H1 (cell line): Measurements from ENCODE around the gene DMXL1. TPM values are rescaled to one million over a fixed set of nuclear protein-coding genes. Genes with fewer than 3 reads are reported as not detected.

Source experiments
- CTCF ChIA-PET: fragments of 300-600 bp; sonication (Branson Sonifier 250); formaldehyde crosslinking; loops from one replicate; lab custom pipeline; 2021; ENCODE audit not compliant: partially characterized antibody; lab: Charles Lee
- POLR2A ChIA-PET: fragments of 300-600 bp; sonication (Branson Sonifier 250); formaldehyde crosslinking; loops from one replicate; lab custom pipeline; 2021; ENCODE audit warnings: inconsistent platforms; ENCODE audit not compliant: partially characterized antibody; lab: Charles Lee
- DNase-seq, 2 experiments: peaks; one replicate each; pipeline versions ENCODE4 v3.0.0 to v3.0.0-alpha.2; 2010 to 2022; ENCODE audit warnings: low spot score in 2 of 2, low read depth in 1 of 2, mixed read lengths in 1 of 2
- FAIRE-seq: peaks from 2 replicates; lab custom pipeline; 2011; peaks lifted over from hg19 to GRCh38; lab: Jason Lieb, UNC
- H2AFZ ChIP-seq: 2 replicates; pipeline ENCODE4 v1.8.1; 2012; ENCODE audit warnings: low read length, inconsistent platforms
- H2AK5ac ChIP-seq: 2 replicates; pipeline ENCODE4 v1.6.1; 2013; ENCODE audit warnings: low read depth, low read length
- H2BK120ac ChIP-seq: replicated peaks from 2 replicates; pipeline ENCODE3; 2013; ENCODE audit warnings: low read depth, low read length, inconsistent platforms
- H2BK12ac ChIP-seq: 2 replicates; pipeline ENCODE4 v1.6.1; 2013; ENCODE audit warnings: low read depth, low read length
- H2BK15ac ChIP-seq: 2 replicates; pipeline ENCODE4 v1.6.1; 2013; ENCODE audit warnings: low read length
- H2BK20ac ChIP-seq: 2 replicates; pipeline ENCODE4 v1.6.1; 2013; ENCODE audit warnings: low read length
- H2BK5ac ChIP-seq: 2 replicates; pipeline ENCODE4 v1.6.1; 2013; ENCODE audit warnings: low read depth, low read length
- H3K14ac ChIP-seq: 2 replicates; pipeline ENCODE4 v1.6.1; 2013; ENCODE audit warnings: inconsistent platforms; ENCODE audit not compliant: insufficient read length
- H3K18ac ChIP-seq: 2 replicates; pipeline ENCODE4 v1.6.1; 2013; ENCODE audit warnings: low read length; ENCODE audit errors: extremely low read depth
- H3K23ac ChIP-seq: 2 replicates; pipeline ENCODE4 v1.6.1; 2013; ENCODE audit warnings: inconsistent platforms; ENCODE audit not compliant: insufficient read length
- H3K23me2 ChIP-seq: 2 replicates; pipeline ENCODE4 v1.6.1; 2013; ENCODE audit warnings: low read depth, low read length
- H3K27ac ChIP-seq: 2 replicates; pipeline ENCODE4 v1.6.1; 2011; ENCODE audit warnings: low read depth, low read length, inconsistent platforms
- H3K27me3 ChIP-seq, 4 experiments: replicated peaks in 1 of 4; 1 replicate in 1 of 4; 2 replicates in 3 of 4; pipeline versions ENCODE4 v1.6.1 to v1.8.1; 2011 to 2013; ENCODE audit warnings: low read length in 3 of 4, mild to moderate bottlenecking in 3 of 4, inconsistent platforms in 2 of 4, mixed read lengths in 2 of 4, moderate library complexity in 1 of 4; ENCODE audit not compliant: control insufficient read depth in 3 of 4, insufficient read depth in 3 of 4; ENCODE audit errors: extremely low read depth in 1 of 4
- H3K36me3 ChIP-seq, 4 experiments: 2 replicates each; pipeline versions ENCODE4 v1.6.1 to v1.8.1; 2011 to 2013; ENCODE audit warnings: mild to moderate bottlenecking in 4 of 4, low read length in 3 of 4, moderate library complexity in 2 of 4, control low read depth in 1 of 4, inconsistent platforms in 1 of 4; ENCODE audit not compliant: insufficient read depth in 4 of 4, control insufficient read depth in 2 of 4
- H3K4ac ChIP-seq: replicated peaks from 2 replicates; pipeline ENCODE3; 2013; ENCODE audit warnings: low read length, low read depth, mixed read lengths, inconsistent platforms; ENCODE audit not compliant: insufficient read length
- H3K4me1 ChIP-seq, 4 experiments: replicated peaks in 1 of 4; 1 replicate in 1 of 4; 2 replicates in 3 of 4; pipeline versions ENCODE4 v1.6.1 to v1.8.1; 2011 to 2013; ENCODE audit warnings: low read length in 3 of 4, inconsistent platforms in 2 of 4, mixed read lengths in 1 of 4; ENCODE audit not compliant: insufficient read depth in 4 of 4, control insufficient read depth in 3 of 4
- H3K4me2 ChIP-seq, 2 experiments: 2 replicates each; pipeline versions ENCODE4 v1.6.1 to v1.8.1; 2011 to 2013; ENCODE audit warnings: low read depth in 2 of 2, low read length in 2 of 2, control low read depth in 1 of 2, inconsistent platforms in 1 of 2, mild to moderate bottlenecking in 1 of 2; ENCODE audit not compliant: insufficient read depth in 1 of 2
- H3K4me3 ChIP-seq, 4 experiments: fragments of 200-600, 300-600 bp in 1 of 4; sonication (generic), shearing (Covaris generic), sonication (Bioruptor Twin) in 1 of 4; 2 replicates each; pipeline versions ENCODE4 v1.5.1 to v1.8.1; 2011 to 2016; ENCODE audit warnings: low read length in 4 of 4, low read depth in 3 of 4, control low read depth in 2 of 4, inconsistent platforms in 2 of 4, mild to moderate bottlenecking in 2 of 4, mixed read lengths in 1 of 4, moderate library complexity in 1 of 4; ENCODE audit not compliant: insufficient read depth in 2 of 4; ENCODE audit errors: extremely low read depth in 1 of 4
- H3K56ac ChIP-seq: replicated peaks from 2 replicates; pipeline ENCODE3; 2013; ENCODE audit warnings: low read depth, mild to moderate bottlenecking, mixed read lengths, low read length, inconsistent platforms; ENCODE audit not compliant: insufficient read length
- H3K79me1 ChIP-seq: 2 replicates; pipeline ENCODE4 v1.6.1; 2013; ENCODE audit warnings: low read depth, low read length, control low read depth
- H3K79me2 ChIP-seq, 2 experiments: 2 replicates each; pipeline versions ENCODE4 v1.6.1 to v1.8.1; 2012 to 2013; ENCODE audit warnings: low read length in 2 of 2, mild to moderate bottlenecking in 2 of 2, inconsistent platforms in 1 of 2; ENCODE audit not compliant: insufficient read depth in 2 of 2, control insufficient read depth in 1 of 2
- H3K9ac ChIP-seq, 4 experiments: replicated peaks in 1 of 4; 1 replicate in 1 of 4; 2 replicates in 3 of 4; pipeline versions ENCODE4 v1.6.1 to v1.8.1; 2011 to 2013; ENCODE audit warnings: low read depth in 3 of 4, low read length in 3 of 4, control low read depth in 2 of 4, mild to moderate bottlenecking in 2 of 4, moderate library complexity in 2 of 4, inconsistent platforms in 1 of 4; ENCODE audit errors: extremely low read depth in 1 of 4
- H3K9me3 ChIP-seq, 2 experiments: 2 replicates each; pipeline versions ENCODE4 v1.6.1 to v1.8.1; 2012 to 2013; ENCODE audit warnings: mild to moderate bottlenecking in 2 of 2, moderate library complexity in 2 of 2, control low read depth in 1 of 2, inconsistent platforms in 1 of 2, low read depth in 1 of 2, low read length in 1 of 2, mixed read lengths in 1 of 2; ENCODE audit not compliant: insufficient read depth in 2 of 2
- H4K20me1 ChIP-seq, 2 experiments: replicated peaks in 1 of 2; 2 replicates each; pipeline versions ENCODE3 to v1.8.1; 2011 to 2013; ENCODE audit warnings: inconsistent platforms in 2 of 2, low read length in 2 of 2, mild to moderate bottlenecking in 1 of 2; ENCODE audit not compliant: insufficient read depth in 2 of 2, control insufficient read depth in 1 of 2
- H4K5ac ChIP-seq: 2 replicates; pipeline ENCODE4 v1.6.1; 2013; ENCODE audit warnings: low read length, low read depth, mixed read lengths, inconsistent platforms; ENCODE audit not compliant: insufficient read length
- H4K8ac ChIP-seq: 2 replicates; pipeline ENCODE4 v1.8.0; 2013; ENCODE audit warnings: mild to moderate bottlenecking, moderate library complexity, low read length, inconsistent platforms; ENCODE audit not compliant: insufficient read depth; ENCODE audit errors: extremely low read depth
- H4K91ac ChIP-seq: replicated peaks from 2 replicates; pipeline ENCODE3; 2013; ENCODE audit warnings: low read length, mixed read lengths, inconsistent platforms; ENCODE audit not compliant: insufficient read length
- CEBPB ChIP-seq: IDR thresholded peaks from 2 replicates; pipeline ENCODE4 v1.6.1; 2012; ENCODE audit warnings: low read depth, low read length
- CTBP2 ChIP-seq: IDR thresholded peaks from 2 replicates; pipeline ENCODE4 v1.7.0; 2011; ENCODE audit warnings: borderline replicate concordance, mild to moderate bottlenecking, moderate library complexity, mixed read lengths, low read length; ENCODE audit not compliant: insufficient read depth, insufficient read length
- EP300 ChIP-seq, 2 experiments: IDR thresholded peaks; 1 replicate in 1 of 2; 2 replicates in 1 of 2; pipeline ENCODE4 v1.6.1; 2011 to 2012; ENCODE audit warnings: low read depth in 2 of 2, low read length in 2 of 2, mild to moderate bottlenecking in 2 of 2, borderline replicate concordance in 1 of 2, inconsistent platforms in 1 of 2, moderate library complexity in 1 of 2
- EZH2 ChIP-seq: fragments of 200-600 bp; sonication (generic); IDR thresholded peaks from 2 replicates; pipeline ENCODE4 v1.7.1; 2012; ENCODE audit warnings: low read depth, mild to moderate bottlenecking, moderate library complexity, low read length, inconsistent platforms; ENCODE audit not compliant: severe bottlenecking
- KDM5A ChIP-seq: fragments of 200-600 bp; IDR thresholded peaks from 2 replicates; pipeline ENCODE4 v1.7.1; 2012; ENCODE audit warnings: mild to moderate bottlenecking, low read length, inconsistent platforms, mixed read lengths
- MAFK ChIP-seq: IDR thresholded peaks from 2 replicates; pipeline ENCODE4 v1.6.1; 2012; ENCODE audit warnings: low read depth, mild to moderate bottlenecking, improper control_type of control experiment, low read length
- PHF8 ChIP-seq: fragments of 200-600 bp; sonication (generic); conservative IDR thresholded peaks from 2 replicates; pipeline ENCODE4 v1.7.1; 2012; ENCODE audit warnings: low read depth, mild to moderate bottlenecking, inconsistent platforms, low read length, moderate library complexity
- SAP30 ChIP-seq: fragments of 300-600 bp; sonication (generic); IDR thresholded peaks from 2 replicates; pipeline ENCODE4 v1.7.1; 2012; ENCODE audit warnings: low read length, moderate library complexity, mild to moderate bottlenecking, inconsistent platforms; ENCODE audit not compliant: insufficient read depth, insufficient replicate concordance
- SIRT6 ChIP-seq: IDR thresholded peaks from one replicate; pipeline ENCODE4 v1.7.1; 2012; ENCODE audit warnings: low read length, inconsistent platforms
- SP4 ChIP-seq: IDR thresholded peaks from 2 replicates; pipeline ENCODE4 v1.6.1; 2012; ENCODE audit warnings: low read length, inconsistent platforms
- WGBS, 2 experiments: shearing (Covaris generic) in 1 of 2; methylation state at CpG; one replicate each; pipeline versions ENCODE4 v1.1.6 to v1.1.7; 2013 to 2015; ENCODE audit warnings: low lambda C conversion rate in 2 of 2, mixed read lengths in 2 of 2, inconsistent platforms in 1 of 2, low coverage in 1 of 2, missing lambda C conversion rate in 1 of 2; ENCODE audit not compliant: insufficient replicate concordance in 2 of 2, insufficient coverage in 1 of 2, insufficient read length in 1 of 2; ENCODE audit errors: extremely low coverage in 1 of 2, missing lambda C conversion rate in 1 of 2; 5-methylcytosine and 5-hydroxymethylcytosine counted together
- polyA plus RNA-seq, 7 experiments: library from polyadenylated mRNA; depleted of rRNA in 3 of 7; stranded (reverse) in 5 of 7; unstranded in 2 of 7; fragments of >200 nt in 5 of 7; fragments of 200-250 nt in 2 of 7; gene quantifications; 1 replicate in 5 of 7; 2 replicates in 1 of 7; 4 replicates in 1 of 7; pipeline versions ENCODE4 v1.2.1 to v1.2.3, GENCODE V29; 2011 to 2013; ENCODE audit warnings: missing spikeins in 2 of 7, mixed read lengths in 2 of 7
- total RNA-seq: library from RNA; stranded (reverse); fragmentation: NEBNext Ultra II Directional; extraction: Animal tissue kit (Norgen Biotek cat#: 25700); gene quantifications from 2 replicates; pipeline ENCODE4 v1.2.1, GENCODE V29; 2021
- TF ChIP-seq, protein P1 (sequence below): IDR thresholded peaks from 2 replicates; pipeline ENCODE4 v1.6.1; 2012; ENCODE audit warnings: inconsistent platforms

The DMXL1 gene
- total and polyA plus RNA-seq, 2 of the 8 experiments (the other 6 are each of a cell fraction or from before 2014, with no cell fraction given): 10.1 to 43.9 TPM

DNA sequence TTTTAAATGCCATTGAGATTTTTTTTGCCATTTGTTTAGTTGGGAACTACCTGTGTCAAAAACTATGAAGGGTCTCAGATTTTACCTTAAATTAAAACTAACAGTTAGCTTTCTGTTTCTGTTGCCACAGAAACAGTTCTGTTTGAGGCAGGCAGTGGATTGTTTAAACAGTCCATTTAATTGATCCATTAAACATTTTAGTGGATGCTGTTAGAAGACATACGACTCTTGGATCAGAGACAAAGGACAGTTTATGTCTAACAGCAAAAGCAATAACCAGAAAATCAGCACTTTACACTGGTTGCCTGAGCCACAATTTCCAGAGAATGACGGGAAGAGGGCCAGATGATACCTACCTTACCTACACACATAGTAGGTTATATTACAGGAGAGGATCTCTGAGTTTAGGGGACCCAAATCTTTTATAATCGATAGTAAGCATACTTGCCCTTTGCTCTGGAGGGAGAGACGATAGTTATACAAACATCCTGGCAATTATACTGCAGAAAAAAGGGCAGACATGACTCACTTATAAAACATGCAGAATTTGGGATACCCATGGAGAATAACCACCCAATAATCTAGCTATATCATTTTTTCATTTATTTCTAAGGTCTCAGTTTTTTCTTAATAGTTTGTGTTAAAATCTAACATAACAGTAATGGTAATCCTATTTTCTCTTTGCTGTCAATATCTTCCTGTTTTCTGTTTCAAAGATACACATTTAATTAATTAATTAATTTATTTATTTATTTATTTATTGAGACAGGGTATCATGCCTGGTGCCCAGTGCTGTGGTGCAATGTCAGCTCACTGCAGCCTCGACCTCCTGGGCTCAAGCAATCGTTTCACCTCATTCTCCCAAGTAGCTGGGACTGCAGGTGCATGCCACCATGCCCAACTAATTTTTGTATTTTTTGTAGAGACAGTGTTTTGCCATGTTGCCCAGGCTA, 148.2 kb downstream of the DMXL1 start:
- H3K4me2 ChIP-seq: no peak overlapping the region
- peaks cover 0 to 1% of the 10 kb centered on the region in 2 experiments for H4K20me1 ChIP-seq
- no peak overlapping the region for H2BK15ac ChIP-seq
- DNase-seq: no peak
- H3K4me1 ChIP-seq: no peaks in the 10 kb centered on the region
- no peak overlapping the region for H2BK20ac ChIP-seq
- 87% methylated on average over 6 of the region's 6 CpGs; no CpG with 5 or more reads in 1 of the 2 experiments for WGBS, 2 experiments
- H3K18ac ChIP-seq: no peak overlapping the region
- FAIRE-seq: no peak
- H2BK5ac ChIP-seq: no peak overlapping the region
- H3K79me1 ChIP-seq: no peaks in the 10 kb centered on the region
- H2AK5ac ChIP-seq: no peak overlapping the region
- H3K79me2 ChIP-seq: no peaks in the 10 kb centered on the region
- H4K8ac ChIP-seq: no peak overlapping the region
- no peak overlapping the region for H3K9ac ChIP-seq
- no peak overlapping the region for H3K23ac ChIP-seq
- TF ChIP-seq KDM5A: no peak
- TF ChIP-seq, protein P1, sequence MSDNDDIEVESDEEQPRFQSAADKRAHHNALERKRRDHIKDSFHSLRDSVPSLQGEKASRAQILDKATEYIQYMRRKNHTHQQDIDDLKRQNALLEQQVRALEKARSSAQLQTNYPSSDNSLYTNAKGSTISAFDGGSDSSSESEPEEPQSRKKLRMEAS: no peak
- no peak for TF ChIP-seq MAFK
- no peak for TF ChIP-seq SAP30
- TF ChIP-seq CTBP2: no peak
- TF ChIP-seq EZH2: no peak
- no peak for TF ChIP-seq CEBPB
- TF ChIP-seq PHF8: no peak
- TF ChIP-seq SIRT6: no peak
- no peak for TF ChIP-seq SP4
- no peak for TF ChIP-seq EP300 (IDR thresholded peaks at IDR 0.05; ENCODE audit: borderline replicate concordance in 1 of 2, low read depth in 2 of 2, low read length in 2 of 2)
- H3K4ac ChIP-seq: no peak overlapping the region
- no peaks in the 10 kb centered on the region for H3K23me2 ChIP-seq
- H3K9me3 ChIP-seq: no peaks in the 10 kb centered on the region
- H3K36me3 ChIP-seq: peaks cover 0 to 17% (median 1%) of the 10 kb centered on the region in 4 experiments; a peak in 2 of 8 replicates
- no peak overlapping the region for H3K4me3 ChIP-seq
- H2BK12ac ChIP-seq: no peak overlapping the region
- CTCF ChIA-PET: interaction anchor here (1.2 to 1.7 kb wide), 3 partner anchors 20 to 231 kb away, joined by 3 to 5 read pairs (median 3); partner anchors contain the start of gene DTWD2
- no peak overlapping the region for H4K91ac ChIP-seq
- no peak overlapping the region for H3K14ac ChIP-seq
- no peak overlapping the region for H2BK120ac ChIP-seq
- POLR2A ChIA-PET: no interaction called here
- no peak overlapping the region for H4K5ac ChIP-seq
- H3K27me3 ChIP-seq: no peaks in the 10 kb centered on the region
- H3K56ac ChIP-seq: no peak overlapping the region
- H3K27ac ChIP-seq: no peak overlapping the region
- H2AFZ ChIP-seq: no peak overlapping the region
